HG02798 (cell line): ENCODE measurements around the gene KLHL40.

Experiments
- ATAC-seq: cut with Tn5 transposase; IDR thresholded peaks from one replicate; pipeline ENCODE4 v1.9.1; 2021; ENCODE audit warnings: mild to moderate bottlenecking; ENCODE audit not compliant: unreplicated experiment, poor library complexity

Gene KLHL40

DNA sequence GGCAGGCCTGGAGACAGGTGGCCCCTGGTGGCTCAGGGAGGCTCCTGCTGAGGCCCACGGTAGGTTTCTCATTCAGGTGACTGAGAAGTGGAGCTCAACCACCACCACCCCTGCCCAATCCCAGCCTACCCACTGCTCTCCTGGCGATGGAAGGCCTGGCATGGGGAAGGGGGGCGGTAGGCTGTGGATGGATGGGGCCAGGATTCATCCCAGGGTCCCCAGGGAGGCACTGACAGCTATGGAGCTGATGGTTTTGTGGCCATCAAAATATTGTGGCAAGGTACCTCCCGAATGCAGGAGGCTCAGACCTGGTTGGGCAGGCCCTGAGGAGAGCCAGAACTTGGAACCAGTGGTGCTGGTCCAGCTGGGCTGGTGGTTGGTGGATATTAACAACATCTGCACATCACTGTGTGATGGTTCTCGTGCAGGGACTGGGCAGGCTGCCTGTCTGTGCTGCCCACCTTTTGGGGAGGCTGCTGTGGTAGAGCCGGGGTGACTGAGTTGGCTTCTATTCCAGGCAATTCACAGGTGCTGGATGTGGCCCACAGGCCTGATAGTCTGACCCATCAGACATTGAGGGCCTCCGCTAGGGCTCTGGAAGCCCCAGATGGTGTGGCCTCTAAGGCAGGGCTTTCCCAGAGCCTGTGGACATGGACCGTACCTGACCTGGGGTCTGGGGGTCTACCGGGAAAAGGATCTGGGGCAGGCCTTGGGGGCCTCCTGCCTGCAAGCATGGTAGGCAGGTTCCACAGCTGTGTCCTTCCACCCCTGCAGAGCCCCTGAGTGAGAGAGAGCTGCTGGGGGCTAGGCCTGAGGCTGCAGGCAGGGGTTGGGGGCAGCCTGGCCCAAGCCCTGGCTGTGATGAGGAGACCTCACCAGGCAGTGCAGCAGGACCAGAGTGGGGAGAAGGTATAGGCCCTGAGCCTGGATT is 28.4 kb upstream of the KLHL40 start:
- ATAC-seq, result no peak

DNA sequence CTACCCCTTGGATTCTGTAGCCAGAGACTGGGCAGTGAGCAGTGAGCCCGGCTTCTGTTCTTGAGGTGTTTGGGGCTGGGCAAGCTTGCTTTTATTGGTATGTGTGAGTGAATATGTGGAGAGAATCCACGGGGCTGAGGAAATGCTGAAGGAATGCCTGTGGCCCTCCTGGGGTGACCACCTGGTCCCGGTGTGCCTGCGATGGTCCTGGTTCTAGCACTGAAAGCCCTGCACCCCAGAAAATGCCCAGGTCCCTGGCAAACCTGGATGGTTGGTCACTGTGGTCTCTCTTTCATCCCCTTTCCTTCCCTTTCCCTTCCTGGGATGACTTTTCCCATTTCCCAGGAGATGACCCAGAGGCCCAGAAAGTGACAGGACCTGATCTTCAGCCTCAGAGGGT is 27.7 kb upstream of the KLHL40 start:
- no peak for ATAC-seq

DNA sequence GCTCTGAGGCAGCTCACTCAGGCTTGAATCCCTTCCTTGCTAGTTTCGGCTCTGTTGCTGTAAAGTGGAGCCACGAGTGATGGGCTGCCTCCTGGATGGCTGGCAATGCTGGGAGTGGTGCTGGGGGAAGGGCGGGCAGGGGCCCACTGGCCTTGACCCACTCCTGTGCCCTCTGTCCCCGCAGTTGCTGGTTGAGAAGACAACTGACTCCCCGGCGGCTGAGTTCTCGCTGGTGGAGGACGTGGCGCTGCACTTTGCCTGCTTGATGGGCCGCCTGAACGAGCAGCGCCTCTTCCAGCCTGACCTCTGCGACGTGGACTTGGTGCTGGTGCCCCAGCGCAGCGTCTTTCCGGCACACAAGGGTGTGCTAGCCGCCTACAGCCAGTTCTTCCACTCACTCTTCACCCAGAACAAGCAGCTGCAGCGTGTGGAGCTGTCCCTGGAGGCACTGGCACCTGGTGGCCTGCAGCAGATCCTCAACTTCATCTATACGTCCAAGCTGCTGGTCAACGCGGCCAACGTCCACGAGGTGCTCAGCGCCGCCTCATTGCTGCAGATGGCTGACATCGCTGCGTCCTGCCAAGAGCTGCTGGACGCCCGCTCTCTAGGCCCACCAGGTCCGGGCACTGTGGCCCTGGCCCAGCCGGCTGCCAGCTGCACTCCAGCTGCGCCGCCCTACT is 27.1 kb upstream of the KLHL40 start:
- no peak for ATAC-seq

DNA sequence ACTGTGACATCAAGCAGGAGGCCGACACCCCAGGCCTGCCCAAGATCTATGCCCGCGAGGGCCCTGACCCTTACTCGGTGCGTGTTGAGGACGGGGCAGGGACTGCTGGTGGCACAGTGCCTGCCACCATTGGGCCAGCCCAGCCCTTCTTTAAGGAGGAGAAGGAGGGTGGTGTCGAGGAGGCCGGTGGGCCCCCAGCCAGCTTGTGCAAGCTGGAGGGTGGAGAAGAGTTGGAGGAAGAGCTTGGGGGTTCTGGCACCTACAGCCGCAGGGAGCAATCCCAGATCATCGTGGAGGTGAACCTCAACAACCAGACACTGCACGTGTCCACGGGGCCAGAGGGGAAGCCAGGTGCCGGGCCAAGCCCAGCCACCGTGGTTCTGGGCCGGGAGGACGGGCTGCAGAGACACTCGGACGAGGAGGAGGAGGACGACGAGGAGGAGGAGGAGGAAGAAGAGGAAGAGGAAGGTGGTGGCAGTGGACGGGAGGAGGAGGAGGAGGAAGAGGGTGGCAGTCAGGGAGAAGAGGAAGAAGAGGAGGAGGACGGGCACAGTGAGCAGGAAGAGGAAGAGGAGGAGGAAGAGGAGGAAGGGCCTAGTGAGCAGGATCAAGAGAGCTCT is 26.5 kb upstream of the KLHL40 start:
- no peak for ATAC-seq

DNA sequence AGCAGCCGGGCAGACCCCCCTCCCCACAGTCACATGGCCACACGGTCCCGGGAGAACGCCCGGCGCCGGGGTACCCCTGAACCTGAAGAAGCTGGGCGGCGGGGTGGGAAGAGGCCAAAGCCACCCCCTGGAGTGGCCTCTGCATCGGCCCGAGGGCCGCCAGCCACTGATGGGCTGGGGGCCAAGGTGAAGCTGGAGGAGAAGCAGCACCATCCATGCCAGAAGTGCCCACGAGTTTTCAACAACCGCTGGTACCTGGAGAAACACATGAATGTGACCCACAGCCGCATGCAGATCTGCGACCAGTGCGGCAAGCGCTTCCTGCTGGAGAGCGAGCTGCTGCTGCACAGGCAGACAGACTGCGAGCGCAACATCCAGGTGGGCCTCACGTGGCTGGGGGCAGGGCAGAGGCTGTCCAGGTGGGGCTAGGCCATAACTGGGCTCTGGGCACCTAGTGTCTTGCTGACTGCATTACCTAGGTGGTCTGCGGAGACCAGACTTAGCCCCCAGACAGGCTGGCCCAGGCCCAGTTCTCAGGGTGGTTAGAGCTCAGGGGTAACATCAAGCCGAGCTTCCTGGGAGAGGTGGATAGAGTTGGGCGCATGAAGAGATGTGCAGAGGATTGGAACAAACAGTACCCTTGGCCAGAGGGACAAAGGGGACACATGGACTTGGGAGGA is 25.7 kb upstream of the KLHL40 start:
- ATAC-seq, result no peak

DNA sequence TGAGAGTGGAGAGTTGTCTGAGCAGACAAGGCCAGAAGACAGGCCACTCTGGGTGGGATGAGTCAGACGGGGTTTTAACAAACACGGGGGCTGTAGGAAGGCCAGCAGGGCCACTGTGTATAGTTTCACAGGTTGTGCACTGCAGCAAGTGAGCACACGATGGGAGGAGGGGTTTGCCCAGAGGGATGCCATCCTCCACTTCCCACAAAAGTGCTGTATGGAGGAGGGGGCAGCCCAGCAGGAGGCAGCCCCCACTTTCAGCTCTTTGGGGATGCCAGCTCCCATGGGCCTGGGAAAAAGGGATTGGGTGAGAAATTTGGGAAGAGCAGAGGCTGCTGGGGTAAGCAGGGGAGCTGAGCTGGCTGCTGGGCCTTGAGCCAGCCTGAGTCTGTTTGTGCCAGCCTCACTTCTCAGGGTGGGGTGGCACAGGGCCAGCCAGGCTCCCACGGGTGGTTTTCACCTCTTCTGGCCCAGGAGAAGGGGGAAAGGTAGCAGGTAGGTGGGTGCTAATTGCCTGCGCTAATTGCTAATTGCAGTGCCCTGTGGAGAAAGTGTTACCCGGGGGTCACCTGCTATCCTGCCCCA is 25.1 kb upstream of the KLHL40 start:
- ATAC-seq, result no peak

DNA sequence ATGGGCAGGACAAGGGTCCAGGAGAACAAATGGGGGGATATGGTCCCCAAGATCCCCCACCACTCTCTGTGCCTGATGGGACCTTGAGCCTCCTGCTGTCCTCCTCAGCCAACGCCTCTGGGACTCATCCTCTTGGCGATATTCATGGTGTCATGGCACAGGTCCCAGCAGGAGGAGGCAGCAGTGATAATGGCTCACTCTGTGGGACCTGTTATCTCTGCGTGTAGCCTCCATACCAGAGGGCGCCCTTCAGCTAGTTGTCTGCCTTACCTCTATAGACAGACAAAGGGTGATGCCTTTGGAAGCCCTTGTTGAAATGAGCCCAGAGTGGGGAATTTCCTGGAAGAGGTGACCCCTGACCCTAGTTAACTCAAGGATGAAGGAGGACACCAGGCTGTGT is 24.4 kb upstream of the KLHL40 start:
- ATAC-seq, result no peak

DNA sequence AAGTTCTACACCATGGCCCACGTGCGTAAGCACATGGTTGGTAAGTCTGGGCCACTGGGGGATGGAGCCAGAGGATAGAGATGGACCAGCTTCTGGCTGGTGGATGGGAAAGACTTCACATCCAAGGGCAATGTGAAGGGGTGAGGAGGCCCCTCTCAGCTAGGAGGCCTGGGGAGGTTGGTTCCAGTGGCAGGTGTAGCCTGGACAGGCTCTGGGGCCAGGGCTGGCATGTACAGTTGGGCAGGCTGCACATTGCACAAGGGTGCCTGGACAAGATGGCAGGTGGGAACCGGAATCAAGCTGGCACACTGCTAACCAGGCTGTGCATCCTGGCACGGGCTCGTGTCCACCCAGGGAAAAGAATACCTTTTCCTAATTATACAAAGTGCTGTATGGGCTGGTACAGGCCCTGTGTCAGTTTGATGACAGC is 23.7 kb upstream of the KLHL40 start:
- no peak for ATAC-seq

DNA sequence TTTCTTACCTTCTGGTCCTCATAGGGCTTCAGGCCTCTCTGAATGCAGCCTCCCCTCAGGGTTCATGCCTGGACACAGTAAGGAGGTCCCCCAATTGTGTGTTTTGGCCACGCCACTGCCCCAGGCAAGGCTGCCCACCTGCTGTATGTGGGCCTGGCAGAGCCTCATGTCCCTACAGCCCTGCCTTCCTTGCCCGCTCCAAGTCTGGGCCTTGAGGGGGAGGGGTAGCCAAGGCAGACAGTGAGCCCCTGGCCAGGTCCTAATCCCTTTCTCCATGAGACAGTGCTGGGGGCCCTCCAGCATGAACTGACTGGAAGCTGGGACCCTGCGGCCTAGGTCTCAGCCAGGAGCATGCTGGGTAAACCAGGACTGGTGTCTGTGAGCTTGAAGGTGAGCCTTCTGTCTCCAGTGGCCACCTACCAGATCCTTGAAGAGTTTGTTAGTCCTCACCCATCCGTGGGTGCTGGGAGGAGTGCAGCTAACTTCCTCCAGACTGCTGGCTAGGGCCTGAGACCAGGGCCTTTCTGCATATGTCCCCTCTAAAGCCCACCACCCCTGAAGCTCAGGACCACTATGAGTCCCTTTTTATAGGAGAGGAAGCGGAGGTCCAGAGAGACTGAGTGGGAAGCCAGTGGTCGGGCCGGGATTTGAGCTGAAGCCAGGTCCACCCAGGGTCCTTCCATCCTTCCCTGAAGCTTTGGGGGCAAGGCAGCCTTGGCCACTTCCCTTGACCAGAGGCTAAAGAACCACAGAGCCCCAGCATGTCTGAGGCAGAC is 23.1 kb upstream of the KLHL40 start:
- no peak for ATAC-seq

DNA sequence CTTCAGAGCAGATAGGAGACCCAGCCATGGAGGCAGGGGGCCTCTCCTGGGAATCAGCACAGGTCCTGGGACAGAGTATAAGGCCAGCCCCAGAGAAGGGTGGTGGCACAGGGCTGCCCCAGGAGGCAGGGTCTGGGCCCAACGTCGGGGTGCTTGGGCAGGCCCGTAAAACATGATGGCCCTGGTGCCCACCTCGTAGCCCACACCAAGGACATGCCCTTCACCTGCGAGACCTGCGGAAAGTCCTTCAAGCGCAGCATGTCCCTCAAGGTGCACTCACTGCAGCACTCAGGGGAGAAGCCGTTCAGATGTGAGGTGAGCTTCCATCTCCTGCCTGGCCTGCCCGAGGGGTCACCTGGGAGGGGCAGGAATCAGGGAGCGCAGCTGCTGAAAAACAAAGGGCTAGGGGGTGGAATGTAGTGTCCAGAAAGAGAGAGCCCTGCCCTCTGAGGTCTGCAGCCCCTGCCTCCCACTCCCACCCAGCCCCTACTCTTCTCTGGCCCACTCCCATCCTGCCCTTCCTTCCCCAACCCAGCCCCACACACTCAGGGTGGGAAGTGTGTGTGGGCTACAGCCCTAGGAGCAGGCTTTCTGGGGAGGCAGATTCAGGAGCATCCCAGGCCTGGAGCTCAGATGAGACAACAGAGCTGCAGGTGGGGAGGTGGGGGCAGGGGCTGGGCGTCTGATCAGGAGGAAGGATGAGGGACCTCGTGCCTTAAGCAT is 22.4 kb upstream of the KLHL40 start:
- ATAC-seq, result no peak

DNA sequence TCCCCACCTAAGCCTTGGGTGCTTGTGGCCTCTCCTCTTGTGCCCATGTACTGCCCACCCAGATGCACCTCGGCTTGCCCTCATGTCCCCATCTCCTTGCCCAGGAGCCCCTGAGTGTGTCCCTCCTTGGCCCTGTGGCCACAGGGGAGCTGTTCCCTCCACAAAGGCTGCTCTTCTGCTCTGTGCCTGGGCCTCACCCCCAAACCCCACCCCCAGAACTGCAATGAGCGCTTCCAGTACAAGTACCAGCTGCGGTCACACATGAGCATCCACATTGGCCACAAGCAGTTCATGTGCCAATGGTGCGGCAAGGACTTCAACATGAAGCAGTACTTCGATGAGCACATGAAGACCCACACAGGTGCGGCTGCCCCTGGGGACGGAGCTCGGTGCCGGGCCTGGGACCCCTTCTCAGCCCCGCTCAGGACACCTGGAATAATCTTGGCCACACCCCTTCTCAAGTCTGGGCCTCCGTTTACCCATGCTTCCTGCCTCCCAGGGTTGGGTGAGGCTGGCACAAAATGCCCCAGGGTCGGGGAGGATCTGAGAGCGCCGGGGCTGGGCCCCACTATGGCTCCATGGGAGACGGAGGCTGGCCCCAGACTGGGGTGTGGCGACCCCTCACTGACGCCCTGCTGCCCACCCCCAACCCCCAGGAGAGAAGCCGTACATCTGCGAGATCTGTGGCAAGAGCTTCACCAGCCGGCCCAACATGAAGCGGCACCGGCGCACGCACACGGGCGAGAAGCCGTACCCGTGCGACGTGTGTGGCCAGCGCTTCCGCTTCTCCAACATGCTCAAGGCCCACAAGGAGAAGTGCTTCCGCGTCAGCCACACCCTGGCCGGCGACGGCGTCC is 21.5 kb upstream of the KLHL40 start:
- peak; percentile 46 for ATAC-seq

DNA sequence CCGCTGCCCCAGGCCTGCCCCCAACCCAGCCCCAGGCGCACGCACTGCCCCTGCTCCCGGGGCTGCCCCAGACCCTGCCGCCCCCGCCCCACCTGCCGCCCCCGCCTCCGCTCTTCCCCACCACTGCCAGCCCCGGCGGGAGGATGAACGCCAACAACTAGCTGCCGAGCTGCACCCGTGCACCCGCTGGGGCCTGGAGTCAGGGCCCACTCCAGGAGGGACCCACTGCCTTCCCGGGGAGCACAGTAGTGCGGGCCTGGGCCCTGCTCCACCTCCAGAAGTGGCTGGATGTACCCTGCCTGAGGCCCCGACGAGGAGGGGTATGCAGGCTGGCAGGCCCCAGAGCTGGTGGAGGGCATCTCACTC is 20.9 kb upstream of the KLHL40 start:
- no peak for ATAC-seq

DNA sequence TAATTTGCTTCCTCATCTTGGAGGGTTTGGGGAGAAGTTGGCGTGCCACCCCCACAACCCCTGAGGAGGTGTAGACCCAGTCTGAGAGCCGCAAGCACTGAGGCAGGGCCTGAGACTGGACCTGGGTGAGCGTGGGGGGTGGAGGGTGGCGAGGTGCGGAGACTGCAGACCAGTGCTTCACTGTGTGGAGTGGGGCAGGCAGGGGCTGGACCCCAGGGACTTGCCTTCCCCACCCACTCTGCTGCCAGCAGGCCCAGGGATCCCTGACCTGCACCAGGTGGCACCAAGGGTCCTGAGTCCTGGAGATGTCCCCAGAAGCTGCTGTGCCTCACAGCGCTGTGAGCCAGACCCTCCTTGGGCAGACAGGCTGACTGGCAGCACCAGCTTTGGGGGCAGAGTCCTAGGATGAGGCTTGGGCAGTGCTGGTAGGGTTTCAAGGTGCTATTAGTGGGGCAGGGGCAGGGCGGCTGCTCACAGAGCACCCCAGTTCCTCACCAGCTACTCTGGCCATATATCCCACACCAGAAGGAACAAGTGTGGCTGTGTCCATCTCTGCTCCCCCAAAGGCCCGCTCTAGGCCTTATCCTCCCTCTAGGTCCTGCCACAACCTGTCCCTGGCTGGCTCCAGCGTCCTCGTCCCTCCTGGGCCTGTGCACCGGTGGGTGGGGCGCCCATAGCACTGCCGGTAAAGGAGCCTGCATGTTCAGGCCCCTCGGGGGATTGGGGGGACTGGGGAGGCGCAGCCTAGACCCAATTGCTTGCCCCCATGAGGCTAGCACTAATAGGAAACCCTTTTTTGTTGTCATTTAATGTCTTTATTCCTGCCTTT is 20.1 kb upstream of the KLHL40 start:
- no peak for ATAC-seq

DNA sequence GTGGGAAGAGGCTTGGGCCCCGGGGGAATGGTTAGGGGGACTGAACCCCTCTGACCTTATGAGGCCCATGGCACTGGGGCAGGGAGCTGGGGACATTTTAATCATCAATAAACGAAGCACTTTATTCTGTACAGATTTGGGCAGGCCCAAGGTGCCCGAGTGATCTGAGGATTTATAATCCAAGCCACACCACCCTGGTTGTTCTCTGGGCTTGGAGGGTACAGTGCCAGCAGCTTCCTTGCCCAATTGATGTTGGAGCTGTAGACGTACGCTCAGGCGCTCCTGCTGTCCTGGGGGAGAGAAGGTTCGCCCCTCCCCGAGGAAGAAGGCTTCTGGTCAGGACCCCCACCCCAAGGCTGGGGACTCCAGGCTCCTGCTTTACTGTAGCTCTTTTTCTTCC is 19.3 kb upstream of the KLHL40 start:
- no peak for ATAC-seq

DNA sequence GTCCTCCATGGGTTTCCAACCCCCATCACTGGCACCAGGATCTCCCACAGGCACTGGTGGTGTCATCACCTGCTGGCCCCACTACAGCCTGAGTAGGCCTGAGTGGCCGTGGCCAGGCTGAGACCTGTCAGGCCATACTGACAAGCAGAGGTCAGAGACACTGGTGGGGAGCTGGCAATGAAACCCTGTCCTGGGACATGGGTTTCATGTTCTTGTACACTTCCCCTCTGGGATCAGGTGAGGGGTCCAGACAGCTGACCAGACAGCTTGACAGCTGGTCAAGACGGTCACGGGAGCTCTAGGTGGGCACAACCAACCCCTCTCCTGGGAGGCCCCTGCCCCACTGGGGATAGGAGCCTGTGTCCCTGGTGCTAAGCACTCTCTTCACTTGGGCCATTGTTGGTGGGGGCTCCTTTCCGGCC is 18.7 kb upstream of the KLHL40 start:
- ATAC-seq, result no peak

DNA sequence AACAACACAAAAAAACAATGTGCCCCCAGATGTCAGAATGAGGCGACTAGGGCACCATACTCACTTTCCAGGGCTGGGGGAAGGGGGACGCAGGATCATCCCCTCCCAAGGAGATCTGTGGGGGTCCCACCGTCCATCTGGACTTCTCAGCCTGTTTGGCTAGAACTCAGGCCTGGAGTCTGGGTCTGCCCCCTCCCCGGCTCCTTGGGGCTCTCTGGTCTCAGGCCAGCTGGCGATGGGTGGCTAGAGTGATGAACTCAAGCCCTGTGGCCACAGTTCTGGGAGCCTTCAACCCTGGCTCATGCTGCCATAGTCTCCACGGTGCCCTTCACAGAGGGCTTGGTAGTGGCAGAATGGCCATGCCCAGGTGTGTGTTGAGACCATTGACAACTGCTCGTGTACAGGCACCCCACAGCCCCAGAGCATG is 18.2 kb upstream of the KLHL40 start:
- no peak for ATAC-seq
